Tibial nerve (tissue), 4 donors: ENCODE measurements around the gene GSTCD.

Source experiments
- EP300 ChIP-seq, 2 donors: sonication (generic); formaldehyde crosslinking; IDR thresholded peaks; one replicate each; pipeline ENCODE4 v1.6.1; 2017; ENCODE audit warnings: antibody characterized with exemption in 2 of 2, mild to moderate bottlenecking in 1 of 2
- POLR2A ChIP-seq, 2 donors: fragments of 450-650 bp; IDR thresholded peaks; one replicate each; pipeline ENCODE4 v1.6.1; 2017; ENCODE audit warnings: antibody characterized with exemption in 2 of 2, mild to moderate bottlenecking in 2 of 2, moderate library complexity in 2 of 2
- TF ChIP-seq, protein P1 (sequence below), 5 experiments: fragments of 200-600 bp in 3 of 5; fragments of 450-650 bp in 2 of 5; sonication (generic) in 3 of 5; IDR thresholded peaks; one replicate each; pipeline ENCODE4 v1.5.1; 2016 to 2019; ENCODE audit warnings: antibody characterized with exemption in 5 of 5, mild to moderate bottlenecking in 3 of 5, moderate library complexity in 2 of 5

DNA sequence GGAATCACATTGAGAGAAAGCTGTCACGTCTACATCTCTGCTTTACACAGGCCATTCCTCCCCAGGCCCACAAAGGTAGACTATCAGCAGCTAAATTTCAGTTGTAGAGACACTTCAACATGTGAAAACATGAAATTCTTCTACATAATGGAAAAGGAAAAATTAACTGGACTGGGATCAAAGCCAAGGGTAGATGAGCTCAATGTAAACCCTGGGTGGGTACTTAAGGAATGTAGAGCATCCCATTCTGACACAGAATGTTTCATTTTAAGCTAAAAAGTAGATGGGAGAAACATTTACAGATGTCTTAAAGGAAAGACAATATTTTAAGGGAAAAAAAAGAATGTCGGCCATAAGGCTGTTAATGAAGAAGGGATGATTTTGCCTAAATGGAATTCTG lies 135.4 kb downstream of the GSTCD start:
- TF ChIP-seq, protein P1, sequence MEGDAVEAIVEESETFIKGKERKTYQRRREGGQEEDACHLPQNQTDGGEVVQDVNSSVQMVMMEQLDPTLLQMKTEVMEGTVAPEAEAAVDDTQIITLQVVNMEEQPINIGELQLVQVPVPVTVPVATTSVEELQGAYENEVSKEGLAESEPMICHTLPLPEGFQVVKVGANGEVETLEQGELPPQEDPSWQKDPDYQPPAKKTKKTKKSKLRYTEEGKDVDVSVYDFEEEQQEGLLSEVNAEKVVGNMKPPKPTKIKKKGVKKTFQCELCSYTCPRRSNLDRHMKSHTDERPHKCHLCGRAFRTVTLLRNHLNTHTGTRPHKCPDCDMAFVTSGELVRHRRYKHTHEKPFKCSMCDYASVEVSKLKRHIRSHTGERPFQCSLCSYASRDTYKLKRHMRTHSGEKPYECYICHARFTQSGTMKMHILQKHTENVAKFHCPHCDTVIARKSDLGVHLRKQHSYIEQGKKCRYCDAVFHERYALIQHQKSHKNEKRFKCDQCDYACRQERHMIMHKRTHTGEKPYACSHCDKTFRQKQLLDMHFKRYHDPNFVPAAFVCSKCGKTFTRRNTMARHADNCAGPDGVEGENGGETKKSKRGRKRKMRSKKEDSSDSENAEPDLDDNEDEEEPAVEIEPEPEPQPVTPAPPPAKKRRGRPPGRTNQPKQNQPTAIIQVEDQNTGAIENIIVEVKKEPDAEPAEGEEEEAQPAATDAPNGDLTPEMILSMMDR (IDR thresholded peaks at IDR 0.05): no peak
- no peak for TF ChIP-seq POLR2A (IDR thresholded peaks at IDR 0.05)
- no peak for TF ChIP-seq EP300 (IDR thresholded peaks at IDR 0.05)
